RWPE2 (cell line): ENCODE measurements around the gene BECN2.

Source experiments
- ATAC-seq: fragments of 200-7000 bp; cut with Tn5 transposase; 3 replicates; pipeline ENCODE4 v1.9.1; 2021; ENCODE audit warnings: low read depth
- DNase-seq: peaks from one replicate; pipeline ENCODE4 v3.0.0-alpha.2; 2020; ENCODE audit warnings: low spot score
- H3K27ac ChIP-seq: fragments of 450-650 bp; 2 replicates; pipeline ENCODE4 v1.5.1; 2017; ENCODE audit warnings: mild to moderate bottlenecking; ENCODE audit not compliant: poor library complexity, severe bottlenecking
- H3K27me3 ChIP-seq: fragments of 250-450 bp; sonication (Bioruptor Pico); 2 replicates; pipeline ENCODE4 v1.5.1; 2021; ENCODE audit warnings: mild to moderate bottlenecking, moderate library complexity; ENCODE audit not compliant: insufficient read depth, poor library complexity, severe bottlenecking
- H3K36me3 ChIP-seq: fragments of 250-450 bp; sonication (Bioruptor Pico); 2 replicates; pipeline ENCODE4 v1.5.1; 2020; ENCODE audit warnings: low read depth, mild to moderate bottlenecking, moderate library complexity
- H3K4me1 ChIP-seq: fragments of 250-450 bp; sonication (Bioruptor Pico); 2 replicates; pipeline ENCODE4 v1.5.1; 2021; ENCODE audit warnings: mild to moderate bottlenecking, moderate library complexity; ENCODE audit not compliant: insufficient read depth, poor library complexity, severe bottlenecking
- H3K4me3 ChIP-seq: fragments of 250-450 bp; sonication (Bioruptor Pico); 2 replicates; pipeline ENCODE4 v1.5.1; 2021; ENCODE audit warnings: mild to moderate bottlenecking, moderate library complexity; ENCODE audit not compliant: severe bottlenecking
- H3K9me3 ChIP-seq: fragments of 250-450 bp; sonication (Bioruptor Pico); 2 replicates; pipeline ENCODE4 v1.5.1; 2021; ENCODE audit warnings: mild to moderate bottlenecking, moderate library complexity; ENCODE audit not compliant: severe bottlenecking
- TF ChIP-seq, protein P1 (sequence below): fragments of 450-650 bp; IDR thresholded peaks from one replicate; pipeline ENCODE4 v1.5.1; 2017; ENCODE audit warnings: mild to moderate bottlenecking, moderate library complexity; ENCODE audit not compliant: poor library complexity, severe bottlenecking

Gene BECN2

DNA sequence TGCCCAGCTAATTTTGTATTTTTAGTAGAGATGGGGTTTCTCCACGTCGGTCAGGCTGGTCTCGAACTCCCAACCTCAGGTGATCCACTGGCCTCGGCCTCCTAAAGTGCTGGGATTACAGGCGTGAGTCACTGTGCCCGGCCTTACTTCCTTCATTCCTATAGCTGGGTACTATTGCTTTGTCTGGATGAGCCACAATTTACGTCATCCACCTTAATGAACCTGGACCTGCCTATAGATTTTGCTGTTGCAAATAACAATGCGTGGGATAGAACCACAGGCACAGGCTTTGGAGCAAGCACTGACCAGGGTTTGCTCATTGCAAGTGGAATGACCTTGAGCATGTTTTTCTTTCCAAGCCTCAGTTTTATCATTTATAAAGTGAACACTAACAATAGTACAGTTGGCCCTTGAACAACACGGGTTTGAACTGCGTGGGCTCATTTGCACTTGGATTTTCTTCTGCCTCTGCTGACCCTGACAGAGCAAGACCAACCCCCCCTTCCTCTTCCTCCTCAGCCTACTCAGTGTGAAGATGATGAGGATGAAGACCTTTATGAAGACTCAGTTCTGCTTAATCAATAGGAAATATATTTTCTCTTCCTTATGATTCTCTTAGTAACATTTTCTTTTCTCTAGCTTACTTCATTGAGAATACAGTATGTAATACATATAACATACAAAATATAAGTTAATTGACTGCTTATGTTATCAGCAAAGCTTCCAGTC is 33.3 kb upstream of the BECN2 start:
- H3K36me3 ChIP-seq = no peaks in the 10 kb centered on the region
- no peak for ATAC-seq

DNA sequence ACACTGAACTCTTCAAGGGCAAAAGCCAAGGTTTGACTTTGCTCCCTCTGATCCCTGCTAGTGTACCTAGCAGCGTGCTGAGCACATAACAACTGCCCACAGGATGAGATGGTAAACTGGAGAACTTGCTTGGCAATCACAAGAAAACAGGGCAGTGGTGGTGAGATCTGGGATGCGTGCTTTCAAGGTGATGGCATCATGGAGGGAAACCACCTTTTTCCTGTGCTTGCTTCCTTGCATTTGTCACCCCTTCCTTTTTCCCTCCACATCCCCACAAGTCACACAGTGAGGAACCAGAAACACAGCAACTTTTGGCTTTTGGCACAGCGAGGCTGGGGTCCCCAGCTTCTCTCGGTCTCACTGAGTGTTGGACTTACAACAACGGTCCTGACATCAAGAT is 31.4 kb upstream of the BECN2 start:
- H3K36me3 ChIP-seq = no peaks in the 10 kb centered on the region
- no peak for ATAC-seq
- no peaks in the 10 kb centered on the region for H3K9me3 ChIP-seq
- TF ChIP-seq, protein P1, sequence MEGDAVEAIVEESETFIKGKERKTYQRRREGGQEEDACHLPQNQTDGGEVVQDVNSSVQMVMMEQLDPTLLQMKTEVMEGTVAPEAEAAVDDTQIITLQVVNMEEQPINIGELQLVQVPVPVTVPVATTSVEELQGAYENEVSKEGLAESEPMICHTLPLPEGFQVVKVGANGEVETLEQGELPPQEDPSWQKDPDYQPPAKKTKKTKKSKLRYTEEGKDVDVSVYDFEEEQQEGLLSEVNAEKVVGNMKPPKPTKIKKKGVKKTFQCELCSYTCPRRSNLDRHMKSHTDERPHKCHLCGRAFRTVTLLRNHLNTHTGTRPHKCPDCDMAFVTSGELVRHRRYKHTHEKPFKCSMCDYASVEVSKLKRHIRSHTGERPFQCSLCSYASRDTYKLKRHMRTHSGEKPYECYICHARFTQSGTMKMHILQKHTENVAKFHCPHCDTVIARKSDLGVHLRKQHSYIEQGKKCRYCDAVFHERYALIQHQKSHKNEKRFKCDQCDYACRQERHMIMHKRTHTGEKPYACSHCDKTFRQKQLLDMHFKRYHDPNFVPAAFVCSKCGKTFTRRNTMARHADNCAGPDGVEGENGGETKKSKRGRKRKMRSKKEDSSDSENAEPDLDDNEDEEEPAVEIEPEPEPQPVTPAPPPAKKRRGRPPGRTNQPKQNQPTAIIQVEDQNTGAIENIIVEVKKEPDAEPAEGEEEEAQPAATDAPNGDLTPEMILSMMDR = no peak
- H3K27me3 ChIP-seq = no peaks in the 10 kb centered on the region
- H3K4me3 ChIP-seq = no peak overlapping the region
- no peak overlapping the region for H3K27ac ChIP-seq
- no peaks in the 10 kb centered on the region for H3K4me1 ChIP-seq
- DNase-seq = no peak

More for the DNA sequence above, 33.3 kb upstream of the BECN2 start:
- Histone ChIP-seq H3K27me3 (no peaks in the 10 kb centered on the region), H3K4me1 (no peaks in the 10 kb centered on the region), H3K27ac (no peak overlapping the region), H3K4me3 (no peak overlapping the region), H3K9me3 (no peaks in the 10 kb centered on the region)
- DNase-seq = no peak
- TF ChIP-seq, protein P1 = no peak

- no peaks in the 10 kb centered on the region for H3K36me3 ChIP-seq
- H3K9me3 ChIP-seq = no peaks in the 10 kb centered on the region
- H3K4me1 ChIP-seq = no peaks in the 10 kb centered on the region
- H3K4me3 ChIP-seq = no peak overlapping the region
- no peak overlapping the region for H3K27ac ChIP-seq
- H3K27me3 ChIP-seq = no peaks in the 10 kb centered on the region
- TF ChIP-seq, protein P1 = no peak
- DNase-seq (no peak), ATAC-seq (no peak)
Observed at GRCh38 chr1:241927321-241927720, 30.2 kb upstream of the BECN2 start.

GRCh38 chr1:241932845-241933244 is 24.7 kb upstream of the BECN2 start:
- Histone ChIP-seq H3K9me3 (no peaks in the 10 kb centered on the region), H3K36me3 (no peaks in the 10 kb centered on the region), H3K4me1 (no peaks in the 10 kb centered on the region), H3K27ac (no peak overlapping the region), H3K27me3 (no peaks in the 10 kb centered on the region), H3K4me3 (no peak overlapping the region)
- ATAC-seq (no peak), DNase-seq (no peak)
- TF ChIP-seq, protein P1 = no peak

DNA sequence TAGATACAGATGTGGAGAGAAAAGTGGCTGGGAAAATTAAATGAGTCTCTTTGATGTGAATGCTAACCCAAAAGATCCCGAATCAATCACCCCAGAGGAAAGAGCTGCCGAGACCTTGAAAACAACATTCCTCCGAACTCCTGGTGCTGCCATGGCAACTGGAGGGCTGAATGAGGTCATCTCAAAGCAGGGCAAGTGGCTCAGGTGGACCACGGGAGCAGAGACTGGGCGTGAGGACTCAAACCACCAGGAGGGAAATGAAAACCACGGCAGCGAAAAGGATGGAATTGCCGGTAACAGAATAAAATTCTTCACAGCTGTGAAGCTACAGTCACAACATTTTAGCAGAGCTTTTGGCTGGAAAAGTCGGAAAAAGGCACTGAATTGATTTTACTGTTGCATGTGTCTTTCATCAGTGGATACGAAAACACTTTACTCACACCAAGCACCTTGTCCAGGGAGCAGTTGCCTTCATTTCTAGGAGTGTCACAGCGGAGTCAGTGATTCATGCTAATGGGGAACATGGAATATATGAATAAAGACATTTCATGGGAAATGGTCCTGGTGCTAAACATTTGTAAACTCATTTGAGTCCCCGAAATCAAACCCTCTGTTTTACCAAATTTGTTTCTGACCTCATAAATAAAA is 23.2 kb upstream of the BECN2 start:
- DNase-seq (no peak), ATAC-seq (no peak)
- Histone ChIP-seq H3K27me3 (no peaks in the 10 kb centered on the region), H3K4me3 (no peak overlapping the region), H3K4me1 (no peaks in the 10 kb centered on the region), H3K9me3 (no peaks in the 10 kb centered on the region), H3K36me3 (no peaks in the 10 kb centered on the region), H3K27ac (no peak overlapping the region)
- TF ChIP-seq, protein P1 = no peak
